Neural cell (in vitro differentiated cells): ENCODE results near the gene PDK2.
A peak's percentile ranks its signal among the peaks of the same experiment; 100 is the strongest.

ENCODE experiments used
- CTCF ChIP-seq: fragments of 450-650 bp; IDR thresholded peaks from 2 replicates; pipeline ENCODE4 v1.5.1; 2014; ENCODE audit warnings: antibody characterized with exemption, mild to moderate bottlenecking, moderate library complexity; ENCODE audit not compliant: poor library complexity, severe bottlenecking
- EP300 ChIP-seq: fragments of 450-650 bp; conservative IDR thresholded peaks from 2 replicates; pipeline ENCODE4 v1.6.1; 2014; ENCODE audit warnings: antibody characterized with exemption, mild to moderate bottlenecking, moderate library complexity; ENCODE audit not compliant: poor library complexity, severe bottlenecking
- EZH2 ChIP-seq: fragments of 200-600, 300-800 bp; shearing (Covaris generic), sonication (generic); IDR thresholded peaks from 2 replicates; pipeline ENCODE4 v1.6.1; 2014; ENCODE audit warnings: antibody characterized with exemption, low read length, borderline replicate concordance, mild to moderate bottlenecking; ENCODE audit not compliant: insufficient read depth, poor library complexity, severe bottlenecking
- POLR2AphosphoS5 ChIP-seq: IDR thresholded peaks from 2 replicates; pipeline ENCODE4 v1.6.1; 2012
- RAD21 ChIP-seq: fragments of 450-650 bp; conservative IDR thresholded peaks from 2 replicates; pipeline ENCODE4 v1.6.1; 2014; ENCODE audit warnings: antibody characterized with exemption, mild to moderate bottlenecking, moderate library complexity
- REST ChIP-seq: IDR thresholded peaks from 2 replicates; pipeline ENCODE4 v1.6.1; 2012; ENCODE audit warnings: borderline replicate concordance
- TAF1 ChIP-seq: IDR thresholded peaks from 2 replicates; pipeline ENCODE4 v1.6.1; 2012; ENCODE audit warnings: low read depth

DNA sequence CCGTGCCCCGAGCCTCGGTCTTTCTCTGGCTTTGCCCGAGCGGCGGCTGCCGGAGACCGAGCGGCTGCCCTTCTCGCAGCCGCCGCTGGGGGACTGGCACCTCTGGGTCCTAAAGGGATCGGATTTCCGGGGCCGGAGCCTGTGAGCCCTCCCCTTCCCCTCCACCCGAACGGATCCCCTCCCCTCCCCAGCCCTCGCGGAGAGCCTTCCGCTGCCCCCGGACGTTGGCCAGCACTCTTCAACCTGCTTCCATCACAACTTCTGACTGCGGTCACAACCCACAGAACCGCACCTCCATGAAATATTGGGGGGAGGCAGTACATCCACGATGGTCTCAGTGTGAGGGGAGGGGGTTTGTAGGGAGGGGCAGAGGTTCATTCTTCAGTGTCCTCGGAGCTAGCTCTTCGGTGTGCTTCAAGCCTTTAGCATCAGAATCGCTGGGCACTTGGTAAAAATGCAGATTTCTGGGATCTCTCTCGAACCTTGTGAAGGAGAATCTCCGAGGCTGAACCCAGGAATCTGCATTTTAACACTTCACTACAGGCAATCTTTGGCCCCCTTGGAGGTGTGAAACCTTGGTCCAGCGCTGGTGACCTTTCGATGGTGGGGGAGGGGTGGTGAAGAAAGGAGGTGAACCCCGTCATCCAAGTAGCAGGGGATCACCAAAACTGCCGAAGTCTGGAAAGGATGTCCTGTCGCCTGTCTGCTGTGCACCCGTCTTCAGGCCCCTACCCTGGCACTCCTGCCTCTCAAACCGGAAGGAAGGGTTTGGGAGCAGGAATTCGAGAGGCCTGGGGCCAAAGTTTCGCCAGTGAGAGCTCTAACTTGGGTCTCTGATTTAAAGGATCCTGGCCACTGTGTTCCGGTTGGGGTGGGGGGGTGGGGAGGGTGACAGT is 56.1 kb downstream of the PDK2 start:
- TF ChIP-seq POLR2AphosphoS5 (peak; percentile 57), CTCF (peak; percentile 47), TAF1 (peak; percentile 60), REST (no peak), EZH2 (no peak), EP300 (no peak), RAD21 (no peak)
